ENCODE results near the gene TAF5.
A peak's percentile ranks its signal among the peaks of the same experiment; 100 is the strongest.
"Not testable (repeated sequence)": the region's sequence is repeated elsewhere in the genome, so short reads cannot be mapped to it uniquely, and the experiment has no call there.

Gene TAF5

DNA sequence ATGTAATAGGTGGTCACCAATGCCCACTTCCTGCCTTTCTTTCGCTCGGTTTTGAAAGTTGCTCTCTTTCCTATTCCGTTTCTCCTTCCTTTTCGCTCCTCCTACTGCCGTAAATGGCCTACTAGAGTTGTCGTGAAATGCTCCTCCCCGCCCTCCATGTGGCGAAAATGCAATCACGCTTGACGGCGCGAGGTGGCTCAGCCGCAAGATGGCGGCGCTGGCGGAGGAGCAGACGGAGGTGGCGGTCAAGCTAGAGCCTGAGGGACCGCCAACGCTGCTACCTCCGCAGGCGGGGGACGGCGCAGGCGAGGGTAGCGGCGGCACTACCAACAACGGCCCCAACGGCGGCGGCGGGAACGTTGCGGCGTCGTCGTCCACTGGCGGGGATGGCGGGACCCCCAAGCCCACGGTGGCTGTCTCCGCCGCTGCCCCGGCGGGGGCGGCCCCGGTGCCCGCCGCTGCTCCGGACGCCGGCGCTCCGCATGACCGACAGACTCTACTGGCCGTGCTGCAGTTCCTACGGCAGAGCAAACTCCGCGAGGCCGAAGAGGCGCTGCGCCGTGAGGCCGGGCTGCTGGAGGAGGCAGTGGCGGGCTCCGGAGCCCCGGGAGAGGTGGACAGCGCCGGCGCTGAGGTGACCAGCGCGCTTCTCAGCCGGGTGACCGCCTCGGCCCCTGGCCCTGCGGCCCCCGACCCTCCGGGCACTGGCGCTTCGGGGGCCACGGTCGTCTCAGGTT, at the start of gene TAF5:
Gene TAF5, plus strand, starts transcription at position 195 of the 737 bp plus-strand sequence. Its CDS starts 14 bp downstream, at position 209.
- DNase-seq = peak; percentile 84

DNA sequence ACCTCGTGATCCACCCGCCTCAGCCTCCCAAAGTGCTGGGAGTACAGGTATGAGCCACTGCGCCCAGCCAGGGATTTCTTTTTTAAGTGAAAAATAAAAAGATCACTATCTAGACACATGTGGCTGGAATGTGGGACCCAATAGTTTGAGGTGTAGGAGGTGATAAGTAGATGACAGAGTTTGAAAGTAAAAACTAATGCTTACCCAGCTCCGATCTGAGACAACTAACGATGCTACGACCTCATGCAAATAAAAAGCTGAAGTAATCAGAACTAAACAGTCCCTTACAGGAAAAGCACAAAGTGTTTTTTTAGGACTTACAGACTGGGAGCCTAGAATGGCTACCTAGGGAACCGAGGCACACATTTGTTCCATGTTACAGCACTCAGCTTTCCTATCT, 39.9 kb upstream of the TAF5 start:
- no peak for DNase-seq

DNA sequence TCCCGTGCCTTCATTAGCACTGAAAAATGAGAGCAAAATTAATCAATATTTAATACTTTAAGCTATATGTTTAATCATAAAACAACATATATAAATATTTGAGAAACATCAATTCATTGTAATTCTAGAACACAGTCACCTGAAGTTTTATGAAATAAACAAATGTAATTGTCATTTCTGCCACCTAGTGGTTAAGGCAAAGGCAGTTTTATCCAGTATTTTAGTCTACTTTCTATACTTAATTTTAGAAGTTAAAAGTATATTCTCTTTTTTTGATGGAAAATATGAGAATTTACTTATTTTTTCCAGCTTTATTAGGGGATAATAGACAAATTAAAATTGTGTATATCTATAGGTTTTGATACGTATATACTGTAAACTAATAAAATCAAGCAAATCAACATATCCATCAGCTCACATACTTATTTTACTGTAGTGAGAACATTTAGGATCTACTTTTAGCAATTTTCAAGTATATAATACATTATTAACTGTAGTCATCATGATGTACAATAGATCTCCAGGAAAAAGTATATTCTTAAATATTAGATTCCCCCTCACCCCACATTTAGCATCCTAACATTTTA, 33.7 kb upstream of the TAF5 start:
- no peak for DNase-seq

DNA sequence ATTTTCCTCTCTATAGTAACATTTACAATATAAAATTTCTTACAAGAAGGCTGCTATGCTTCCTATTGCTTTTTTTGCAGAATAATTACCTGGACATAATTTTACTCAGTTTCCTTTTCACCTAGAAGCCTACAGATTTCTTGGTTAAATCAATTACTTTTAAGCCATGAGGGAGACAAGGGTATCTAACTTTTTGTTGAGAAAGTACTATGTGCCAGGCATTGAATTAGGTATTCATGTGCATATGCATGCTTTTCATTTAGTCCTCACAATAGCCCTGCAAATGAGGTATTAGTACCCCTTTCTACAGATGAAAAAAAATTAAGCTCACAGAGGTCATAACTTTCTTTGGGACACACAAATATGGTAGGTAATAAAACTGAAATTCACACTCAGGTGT, 33.2 kb upstream of the TAF5 start:
- DNase-seq = no peak

DNA sequence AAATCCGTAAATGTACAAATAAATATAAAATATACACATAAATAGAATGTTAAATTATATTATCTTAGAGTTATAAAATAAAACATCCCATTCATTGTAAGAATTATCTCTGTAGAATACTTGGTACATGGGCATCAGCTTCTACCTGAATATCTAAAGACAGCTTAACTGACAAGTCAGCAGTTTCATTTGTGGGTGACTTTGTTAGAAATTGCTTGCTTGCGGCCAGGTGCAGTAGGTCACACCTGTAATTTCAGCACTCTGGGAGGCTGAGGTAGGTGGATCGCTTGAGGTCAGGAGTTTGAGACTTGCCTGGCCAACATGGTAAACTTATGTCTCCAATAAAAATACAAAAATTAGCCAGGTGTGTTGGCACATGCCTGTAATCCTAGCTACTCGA, 31.4 kb upstream of the TAF5 start:
- DNase-seq = no peak

DNA sequence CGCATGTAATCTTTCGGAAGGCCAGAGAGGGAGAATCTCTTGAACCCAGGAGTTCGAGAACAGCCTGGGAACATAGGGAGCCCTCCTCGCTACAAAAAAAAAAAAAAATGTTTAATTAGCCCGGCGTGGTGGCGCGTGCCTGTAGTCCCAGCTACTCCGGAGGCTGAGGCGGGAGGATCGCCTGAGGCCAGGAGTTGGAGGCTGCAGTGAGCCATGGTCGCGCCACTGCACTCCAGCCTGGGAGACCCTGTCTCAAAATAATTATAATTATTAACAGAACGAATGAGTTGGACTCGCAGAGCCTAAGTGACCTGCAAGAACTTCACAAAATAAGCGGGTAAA, 17.6 kb upstream of the TAF5 start:
- DNase-seq = no peak

DNA sequence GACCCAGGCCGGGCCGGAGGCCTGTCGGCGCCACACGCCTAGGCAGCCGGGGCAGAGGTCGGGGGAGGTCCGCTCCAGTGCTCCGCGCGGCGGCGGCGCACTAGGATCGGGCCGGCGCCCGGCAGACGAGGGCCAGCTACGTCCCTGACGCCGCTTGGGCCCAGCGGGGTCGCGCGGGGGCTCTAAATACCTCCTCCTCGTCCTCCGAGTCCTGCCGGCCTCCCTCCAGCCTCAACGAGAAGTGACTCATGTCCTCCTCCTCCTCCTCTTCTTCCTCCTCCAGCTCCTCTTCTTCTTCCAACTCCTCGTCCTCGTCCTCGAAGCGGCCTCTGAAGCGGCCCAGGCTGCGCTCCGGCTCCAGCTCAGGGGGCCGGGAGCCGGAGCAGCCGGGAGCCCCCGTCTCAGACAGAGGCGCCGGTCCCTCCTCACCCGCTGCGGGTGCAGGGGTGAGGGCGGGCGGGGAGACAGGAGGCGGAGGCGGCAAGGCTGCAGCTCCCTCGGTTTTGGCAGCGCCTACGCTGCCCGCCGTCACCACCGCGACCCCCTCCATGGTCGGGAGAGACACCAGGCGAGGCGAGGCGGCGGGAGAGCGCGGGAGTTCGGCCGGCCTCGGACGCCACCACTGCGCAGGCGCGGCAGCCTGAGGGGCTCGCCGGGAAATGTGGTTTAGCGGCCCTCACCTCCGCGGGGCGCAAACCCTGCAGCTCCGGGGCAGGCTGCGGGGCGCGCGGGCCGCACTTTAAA, 17.1 kb upstream of the TAF5 start, which contains the start of gene PCGF6:
Gene PCGF6, minus strand, starts transcription at position 624 of the 744 bp plus-strand sequence. Its CDS starts 74 bp downstream, at position 550.
- DNase-seq = peak; percentile 74

DNA sequence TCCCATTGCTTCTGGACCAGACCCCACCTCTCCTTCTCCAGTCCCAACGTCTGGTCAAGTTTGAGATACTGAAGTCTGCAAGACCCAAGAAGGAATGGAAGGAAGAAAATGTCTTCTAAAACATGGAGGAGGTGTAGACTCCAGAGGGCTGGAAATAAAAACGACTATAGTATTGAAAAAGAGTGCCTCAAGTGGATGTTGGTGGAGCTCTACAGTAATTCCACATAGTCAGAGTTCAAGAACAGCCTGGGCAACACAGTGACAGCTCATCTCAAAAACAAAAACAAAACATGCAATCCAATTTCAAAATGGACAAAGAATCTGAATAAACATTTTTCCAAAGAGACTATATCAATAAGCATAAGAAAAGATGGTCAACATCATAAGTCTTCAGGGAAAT, 14.5 kb upstream of the TAF5 start:
- no peak for DNase-seq

DNA sequence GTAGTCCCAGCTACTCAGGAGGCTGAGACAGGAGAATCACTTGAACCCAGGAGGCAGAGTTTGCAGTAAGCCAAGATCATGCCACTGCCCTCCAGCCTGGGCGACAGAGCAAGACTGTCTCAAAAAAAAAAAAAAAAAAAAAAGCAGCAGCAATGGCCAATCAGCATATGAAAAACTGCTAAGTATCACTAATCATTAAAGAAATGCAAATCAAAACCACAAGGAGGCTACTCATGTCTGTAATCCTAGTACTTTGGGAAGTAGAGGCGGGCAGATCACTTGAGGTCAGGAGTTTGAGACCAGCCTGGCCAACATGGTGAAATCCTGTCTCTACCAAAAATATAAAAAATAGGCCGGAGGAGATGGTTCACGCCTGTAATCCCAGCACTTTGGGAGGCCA, 13.2 kb upstream of the TAF5 start:
- DNase-seq = not testable (repeated sequence)

DNA sequence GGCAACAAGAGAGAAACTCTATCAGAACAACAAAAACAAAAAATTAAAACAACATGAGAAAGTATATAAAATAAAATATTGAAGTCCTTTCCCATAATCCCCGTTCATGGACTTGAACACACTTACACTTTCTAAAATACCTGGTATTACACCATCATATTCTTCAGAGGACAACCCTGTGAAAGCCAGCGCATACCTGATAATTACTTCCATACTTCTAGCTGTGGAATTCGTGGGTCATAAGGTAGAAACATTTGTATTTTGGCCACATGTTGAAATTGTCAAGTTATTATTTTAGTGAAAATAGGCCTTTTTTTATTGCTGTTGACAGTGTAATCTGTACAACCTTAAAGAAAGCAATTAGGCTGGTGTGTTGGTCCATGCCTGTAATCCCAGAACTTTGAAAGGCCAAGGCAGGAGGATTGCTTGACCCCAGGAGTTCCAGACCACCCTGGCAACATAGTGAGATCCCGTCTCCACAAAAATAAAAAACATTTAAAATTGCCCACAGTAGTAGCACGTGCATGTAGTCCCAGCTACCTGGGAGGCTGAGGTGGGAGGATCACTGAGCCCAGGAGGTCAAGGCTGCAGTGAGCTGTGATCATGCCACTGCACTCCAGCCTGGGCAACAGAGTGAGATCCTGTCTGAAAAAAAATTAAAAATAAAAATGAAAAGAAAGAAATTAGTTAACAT, 11.7 kb upstream of the TAF5 start:
- no peak for DNase-seq

DNA sequence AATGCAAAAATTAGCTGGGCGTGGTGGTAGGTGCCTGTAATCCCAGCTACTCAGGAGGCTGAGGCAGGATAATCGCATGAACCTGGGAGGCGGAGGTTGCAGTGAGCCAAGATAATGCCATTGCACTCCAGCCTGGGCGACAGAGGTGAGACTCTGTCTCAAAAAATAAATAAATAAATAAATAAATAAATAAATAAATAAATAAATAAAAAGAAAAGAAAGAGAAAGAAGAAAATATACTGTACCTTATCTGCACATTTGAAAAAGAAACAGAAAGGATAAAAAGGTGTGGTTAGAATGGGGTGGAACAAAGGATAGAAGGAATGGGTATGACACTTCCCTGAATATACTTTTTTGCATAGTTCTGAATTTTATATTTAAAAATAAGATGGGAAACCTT, 8.3 kb upstream of the TAF5 start:
- DNase-seq = not testable (repeated sequence)

DNA sequence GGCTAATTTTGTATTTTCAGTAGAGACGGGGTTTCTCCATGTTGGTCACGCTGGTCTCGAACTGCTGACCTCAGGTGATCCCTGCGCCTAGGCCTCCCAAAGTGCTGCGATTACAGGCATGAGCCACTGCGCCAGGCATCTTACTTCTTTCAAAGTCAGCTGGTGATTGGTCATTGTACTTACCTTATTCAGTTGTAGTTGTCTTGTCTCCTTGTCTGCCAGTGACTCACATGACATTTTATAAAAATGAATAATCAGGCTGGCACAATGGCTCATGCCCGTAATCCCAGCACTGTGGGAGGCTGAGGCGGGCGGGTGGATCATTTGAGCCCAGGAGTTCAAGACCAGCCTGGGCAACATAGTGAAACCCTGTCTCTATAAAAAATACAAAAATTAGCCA, 7.0 kb upstream of the TAF5 start:
- not testable (repeated sequence) for DNase-seq

DNA sequence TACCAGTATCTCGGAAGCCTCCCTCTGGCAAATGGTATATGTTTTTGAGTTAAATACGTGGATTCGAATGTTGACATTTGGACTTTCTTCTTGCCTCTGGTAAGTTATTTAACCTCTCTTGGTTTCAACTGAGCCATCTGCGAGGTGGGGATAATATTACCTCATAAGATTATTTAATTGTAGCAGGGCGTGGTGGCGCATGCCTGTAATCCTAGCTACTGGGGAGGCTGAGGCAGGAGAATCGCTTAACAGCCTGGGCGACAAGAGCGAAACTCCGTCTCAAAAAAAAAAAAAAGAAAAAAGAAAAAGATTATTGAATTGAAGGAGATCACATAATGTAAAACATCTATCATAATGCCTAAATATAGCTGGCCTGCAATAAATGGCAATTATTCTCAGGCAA, 396 bp upstream of the TAF5 start:
- DNase-seq = no peak

DNA sequence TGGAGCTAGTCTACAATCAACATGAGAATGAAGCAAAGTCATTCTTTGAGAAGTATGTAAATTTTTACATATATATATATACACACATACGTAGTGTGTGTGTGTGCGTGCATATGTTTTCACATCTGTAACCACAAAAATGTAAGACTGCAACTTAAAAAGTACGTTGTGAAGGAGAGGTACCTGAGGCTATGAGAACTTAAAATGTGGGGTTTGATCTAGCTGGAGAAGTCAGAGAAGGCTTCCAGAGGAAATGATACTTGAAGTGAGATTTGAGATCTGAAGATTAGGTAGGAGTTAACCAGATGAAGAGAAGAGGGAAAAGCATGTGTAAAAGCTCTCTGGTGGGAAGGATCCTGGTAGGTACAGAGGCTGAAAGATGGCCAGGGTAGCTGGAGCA, 5.8 kb downstream of the TAF5 start:
- no peak for DNase-seq

DNA sequence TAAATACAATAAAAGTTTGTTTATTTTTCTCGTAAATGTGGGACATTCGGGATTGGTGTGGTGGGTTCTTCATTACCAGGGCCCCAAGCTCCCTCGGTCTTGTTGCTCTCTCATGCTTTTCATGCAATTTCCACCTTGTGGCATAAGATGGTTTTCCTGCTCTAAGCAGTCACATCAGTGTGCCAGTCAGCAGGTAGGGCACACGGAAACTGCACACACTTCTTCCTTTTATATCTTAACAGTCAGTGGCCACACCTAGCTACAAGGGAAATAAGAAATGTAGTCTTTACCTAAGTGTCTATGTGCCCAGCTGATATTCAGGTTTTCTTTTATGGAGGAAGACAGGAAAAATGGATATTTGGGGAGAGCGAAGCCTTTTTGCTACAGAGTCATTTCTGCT, 6.5 kb downstream of the TAF5 start:
- no peak for DNase-seq

DNA sequence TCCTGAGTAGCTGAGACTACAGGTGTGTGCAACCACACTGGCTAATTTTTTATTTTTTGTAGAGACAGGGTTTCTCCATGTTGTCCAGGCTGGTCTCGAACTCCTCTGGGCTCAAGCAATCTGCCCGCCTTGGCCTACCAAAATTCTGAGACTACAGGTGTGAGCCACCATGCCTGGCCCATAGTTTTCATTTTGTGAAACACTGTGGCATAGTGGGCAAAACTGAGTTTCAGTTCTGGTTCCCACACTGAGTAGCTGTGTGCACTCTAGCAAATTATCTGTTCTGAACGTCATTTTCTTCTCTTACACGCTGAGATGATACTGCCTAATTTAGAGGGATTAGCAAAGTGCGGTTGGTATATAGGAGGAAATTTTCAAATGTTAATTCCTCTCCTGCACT, 15.0 kb downstream of the TAF5 start:
- DNase-seq = no peak

DNA sequence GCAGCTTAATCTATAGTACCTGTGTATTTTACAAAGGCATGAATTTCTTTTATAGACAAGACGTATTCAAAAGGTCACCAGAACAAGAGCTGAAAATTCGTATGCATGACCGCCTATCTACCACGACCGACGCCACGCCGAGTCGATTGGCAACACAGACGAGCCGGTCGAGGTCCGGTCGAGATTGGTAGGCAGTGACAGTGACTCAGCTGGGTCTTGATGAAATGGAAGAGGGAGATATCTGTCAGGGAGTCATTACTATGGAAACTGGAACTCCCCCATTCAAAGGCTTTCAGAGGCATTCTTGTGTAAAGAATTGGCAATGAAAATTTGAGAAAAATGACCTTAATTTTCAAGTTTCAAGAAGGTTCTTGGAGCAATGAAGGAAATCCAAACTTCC, 26.4 kb downstream of the TAF5 start:
- DNase-seq = no peak

DNA sequence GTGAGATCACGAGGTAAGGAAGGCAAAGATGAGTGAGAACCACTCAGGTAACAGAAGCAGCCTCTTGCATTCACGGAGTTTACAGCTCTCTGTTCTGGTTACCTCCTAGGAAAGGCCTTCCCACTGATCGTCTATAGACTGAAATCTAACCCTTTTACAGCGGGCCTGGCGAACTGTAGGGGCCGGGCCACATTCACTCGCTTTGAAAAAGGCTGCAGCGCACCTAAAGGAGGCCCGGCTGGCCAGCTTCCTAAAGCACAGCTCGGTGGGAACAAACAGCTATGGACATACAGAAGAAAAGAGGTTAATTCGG, 27.9 kb downstream of the TAF5 start:
- no peak for DNase-seq

DNA sequence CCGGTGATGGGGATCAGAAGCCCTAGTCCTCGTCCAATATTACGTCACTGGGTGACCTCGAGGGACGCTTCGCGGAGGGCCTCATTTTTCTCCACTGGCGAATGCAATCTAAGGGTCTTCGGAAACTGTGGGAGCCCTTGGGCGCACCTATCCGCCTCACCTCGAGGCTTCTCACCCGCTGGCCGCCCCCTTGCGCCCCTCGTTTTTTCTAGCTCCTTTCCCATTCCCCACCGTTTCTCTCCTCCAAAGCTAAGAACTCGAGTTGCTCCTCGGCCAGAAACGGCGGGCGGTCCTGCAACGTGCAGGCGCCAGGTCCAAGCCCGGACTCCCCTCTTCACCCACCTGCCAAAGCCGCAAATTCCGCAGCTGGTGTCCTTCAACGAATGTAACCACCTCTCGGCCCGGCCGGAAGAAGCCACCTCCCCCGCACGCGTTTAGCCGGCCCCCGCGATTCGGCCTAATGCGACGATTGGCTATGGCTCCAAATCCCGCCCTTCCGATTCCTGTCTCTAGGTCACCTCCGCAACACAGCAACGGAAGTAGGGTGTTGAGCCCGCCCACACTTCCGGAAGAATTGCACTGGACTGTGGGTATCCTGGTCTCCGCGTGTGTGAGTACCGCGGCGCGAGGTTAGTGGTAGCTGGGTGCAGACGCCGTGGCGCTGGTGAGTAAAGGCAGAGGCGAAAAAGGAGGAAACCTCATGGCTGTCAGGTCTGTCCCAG, 28.5 kb downstream of the TAF5 start, which contains the start of the genes ATP5MK and PDCD11:
Gene ATP5MK, minus strand, starts transcription at position 409 of the 722 bp plus-strand sequence. CDS start 4,018 bp downstream, outside the sequence.
Gene PDCD11, plus strand, starts transcription at position 560 of the 722 bp plus-strand sequence. CDS start 1,801 bp downstream, outside the sequence.
- DNase-seq = peak; percentile 93

DNA sequence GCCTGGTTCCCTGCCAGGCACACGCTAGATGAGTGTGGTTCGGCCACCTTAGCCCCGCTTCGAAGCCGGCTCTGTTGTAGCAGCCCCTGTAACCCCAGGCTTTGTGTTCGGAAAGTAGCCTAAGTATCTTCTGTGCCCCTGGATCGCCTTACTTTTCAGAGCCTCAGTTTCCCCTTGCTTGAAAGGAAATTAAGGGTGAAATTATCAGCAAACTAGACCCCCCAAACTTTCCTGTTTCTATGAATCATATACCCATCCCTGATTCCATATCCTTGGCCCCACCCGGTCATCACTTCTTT, 29.0 kb downstream of the TAF5 start:
- no peak for DNase-seq

DNA sequence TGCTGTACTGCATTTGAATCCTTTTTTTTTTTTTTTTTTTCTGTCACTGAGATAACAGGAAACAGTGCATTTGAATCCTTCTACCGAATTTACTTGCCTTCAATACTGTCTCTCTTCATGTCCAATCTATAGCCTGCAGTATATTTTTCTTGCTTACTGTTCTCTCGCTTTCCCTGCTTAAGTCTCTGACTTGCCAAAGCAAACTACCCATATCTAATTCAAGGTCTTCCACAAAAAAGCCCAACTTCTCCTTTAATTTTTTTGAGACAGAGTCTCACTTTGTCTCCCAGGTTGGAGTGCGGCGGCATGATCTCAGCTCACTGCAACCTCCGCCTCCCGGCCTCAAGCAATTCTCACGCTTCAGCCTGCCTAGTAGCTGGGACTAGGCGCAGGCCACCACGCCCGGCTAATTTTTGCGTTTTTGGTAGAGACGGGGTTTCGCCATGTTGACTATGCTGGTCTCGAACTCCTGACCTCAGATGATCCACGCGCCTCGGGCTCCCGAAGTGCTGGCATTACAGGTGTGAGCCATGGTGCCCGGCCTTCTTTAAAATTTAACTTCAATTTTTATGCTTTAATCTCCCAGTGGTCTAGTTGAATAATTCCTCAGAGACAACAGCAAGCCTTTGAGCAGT, 29.5 kb downstream of the TAF5 start:
- no peak for DNase-seq

DNA sequence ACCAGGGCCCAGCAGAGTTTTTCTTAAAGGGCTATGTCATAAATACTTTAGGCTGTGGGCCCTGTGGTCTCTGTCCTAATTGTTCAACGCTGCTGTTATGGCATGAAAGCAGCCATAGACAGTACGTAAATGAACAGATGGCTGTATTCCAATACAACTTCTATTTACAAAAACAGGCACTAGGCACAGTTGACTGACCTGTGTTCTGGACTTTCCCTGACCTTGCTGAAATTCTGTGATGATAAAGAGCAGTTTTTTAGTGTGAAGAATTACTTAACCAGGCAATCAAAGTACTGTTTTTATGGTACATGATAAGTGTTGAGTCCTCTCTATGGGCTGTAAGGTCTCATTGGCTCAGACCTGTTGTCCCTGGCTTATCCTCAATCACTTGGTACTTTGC, 45.8 kb downstream of the TAF5 start:
- DNase-seq = no peak
